SK-N-SH (cell line): ENCODE measurements around the gene BDKRB2. TPM values are rescaled to one million over a fixed set of nuclear protein-coding genes. Genes with fewer than 3 reads are reported as not detected.

Source experiments
- CTCF ChIA-PET: fragments of 300-600, 350-600 bp; formaldehyde crosslinking; extraction: SDS; loops from one replicate; lab custom pipeline; 2021; lab: Yijun Ruan, JAX
- POLR2A ChIA-PET: fragments of 350-600 bp; sonication (Branson Sonifier 250); formaldehyde crosslinking; extraction: SDS; loops from one replicate; lab custom pipeline; 2020; ENCODE audit warnings: antibody characterized with exemption, inconsistent platforms; lab: Yijun Ruan, JAX
- DNase-seq: peaks from one replicate; pipeline ENCODE4 v3.0.0; 2012
- H2AFZ ChIP-seq: fragments of 200-600 bp; sonication (generic); 2 replicates; pipeline ENCODE4 v1.8.1; 2016; ENCODE audit warnings: antibody characterized with exemption, mild to moderate bottlenecking, low read depth
- H3F3A ChIP-seq: fragments of 200-600 bp; sonication (generic); replicated peaks from 2 replicates; pipeline ENCODE3; 2016; ENCODE audit warnings: antibody characterized with exemption, mild to moderate bottlenecking; ENCODE audit not compliant: insufficient read depth
- H3K27ac ChIP-seq, 2 experiments: fragments of 200-500 bp in 1 of 2; fragments of 200-600 bp in 1 of 2; sonication (Bioruptor generic) in 1 of 2; sonication (generic), shearing (Covaris generic) in 1 of 2; 2 replicates each; pipeline versions ENCODE4 v1.5.1 to v1.6.1; 2014 to 2016; ENCODE audit warnings: low read depth in 2 of 2, inconsistent platforms in 1 of 2, low read length in 1 of 2, mild to moderate bottlenecking in 1 of 2, mixed read lengths in 1 of 2
- H3K27me3 ChIP-seq: fragments of 200-600 bp; sonication (generic), shearing (Covaris generic); 2 replicates; pipeline ENCODE4 v1.6.1; 2016; ENCODE audit warnings: mixed run types; ENCODE audit not compliant: insufficient read depth
- H3K36me3 ChIP-seq, 2 experiments: fragments of 200-500 bp in 1 of 2; fragments of 200-600 bp in 1 of 2; sonication (Bioruptor generic) in 1 of 2; sonication (generic) in 1 of 2; replicated peaks in 1 of 2; 2 replicates each; pipeline versions ENCODE3 to v1.5.1; 2014 to 2016; ENCODE audit warnings: low read length in 1 of 2, mild to moderate bottlenecking in 1 of 2; ENCODE audit not compliant: insufficient read depth in 2 of 2, control insufficient read depth in 1 of 2
- H3K4me1 ChIP-seq, 2 experiments: fragments of 200-500 bp in 1 of 2; fragments of 200-600 bp in 1 of 2; sonication (Bioruptor generic) in 1 of 2; sonication (generic), shearing (Covaris generic) in 1 of 2; 2 replicates each; pipeline versions ENCODE4 v1.5.1 to v1.6.1; 2014 to 2016; ENCODE audit warnings: low read depth in 1 of 2, low read length in 1 of 2, mixed run types in 1 of 2; ENCODE audit not compliant: insufficient read depth in 2 of 2, control insufficient read depth in 1 of 2
- H3K4me2 ChIP-seq: fragments of 200-600 bp; sonication (generic), shearing (Covaris generic); 2 replicates; pipeline ENCODE4 v1.6.1; 2017; ENCODE audit warnings: mixed run types
- H3K4me3 ChIP-seq, 2 experiments: fragments of 200-500 bp in 1 of 2; fragments of 200-600 bp in 1 of 2; sonication (Bioruptor generic) in 1 of 2; sonication (generic), shearing (Covaris generic) in 1 of 2; 2 replicates each; pipeline versions ENCODE4 v1.5.1 to v1.8.1; 2014 to 2016; ENCODE audit warnings: low read depth in 2 of 2, inconsistent platforms in 1 of 2, low read length in 1 of 2, mild to moderate bottlenecking in 1 of 2, mixed read lengths in 1 of 2, moderate library complexity in 1 of 2
- H3K79me2 ChIP-seq: fragments of 200-600 bp; sonication (generic); 2 replicates; pipeline ENCODE4 v1.8.1; 2017; ENCODE audit warnings: mild to moderate bottlenecking; ENCODE audit not compliant: insufficient read depth
- H3K9ac ChIP-seq: fragments of 200-600 bp; sonication (generic); 2 replicates; pipeline ENCODE4 v1.6.1; 2017; ENCODE audit warnings: mixed run types
- H3K9me2 ChIP-seq: fragments of 200-600 bp; sonication (generic); 2 replicates; pipeline ENCODE4 v1.6.1; 2017; ENCODE audit warnings: mixed run types
- H3K9me3 ChIP-seq: fragments of 200-600 bp; sonication (generic); 2 replicates; pipeline ENCODE4 v1.6.1; 2017; ENCODE audit warnings: mixed run types, mild to moderate bottlenecking, moderate library complexity
- H4K20me1 ChIP-seq: fragments of 200-600 bp; sonication (generic); 2 replicates; pipeline ENCODE4 v1.6.1; 2017; ENCODE audit warnings: mild to moderate bottlenecking, mixed run types; ENCODE audit not compliant: insufficient read depth
- CHD2 ChIP-seq: fragments of 150-350 bp; IDR thresholded peaks from 2 replicates; pipeline ENCODE4 v1.6.1; 2018; ENCODE audit warnings: low read length; ENCODE audit not compliant: partially characterized antibody
- ELF1 ChIP-seq: IDR thresholded peaks from 2 replicates; pipeline ENCODE4 v1.4.0; 2012
- EP300 ChIP-seq, 2 experiments: IDR thresholded peaks; 2 replicates each; pipeline versions ENCODE4 v1.4.0 to v1.6.1; 2012; ENCODE audit warnings: borderline replicate concordance in 1 of 2, low read depth in 1 of 2, low read length in 1 of 2
- FOSL2 ChIP-seq: IDR thresholded peaks from 2 replicates; pipeline ENCODE4 v1.4.0; 2012; ENCODE audit warnings: low read depth, mild to moderate bottlenecking, moderate library complexity, borderline replicate concordance
- JUND ChIP-seq: IDR thresholded peaks from 2 replicates; pipeline ENCODE4 v1.4.0; 2012
- MXI1 ChIP-seq: IDR thresholded peaks from 2 replicates; pipeline ENCODE4 v1.6.1; 2012; ENCODE audit warnings: mild to moderate bottlenecking, low read depth, low read length, improper control_type of control experiment
- NFIC ChIP-seq: IDR thresholded peaks from 2 replicates; pipeline ENCODE4 v1.4.0; 2012; ENCODE audit warnings: borderline replicate concordance
- POLR2AphosphoS5 ChIP-seq: IDR thresholded peaks from 2 replicates; pipeline ENCODE4 v1.6.1; 2012; ENCODE audit warnings: low read depth, low read length
- RAD21 ChIP-seq: IDR thresholded peaks from 2 replicates; pipeline ENCODE4 v1.6.1; 2012; ENCODE audit warnings: mild to moderate bottlenecking, low read length
- RCOR1 ChIP-seq: fragments of 150-350 bp; IDR thresholded peaks from 2 replicates; pipeline ENCODE4 v1.6.1; 2017; ENCODE audit warnings: antibody characterized with exemption, low read length
- RXRA ChIP-seq: IDR thresholded peaks from 2 replicates; pipeline ENCODE4 v1.4.0; 2012; ENCODE audit warnings: low read depth, mild to moderate bottlenecking, borderline replicate concordance
- SMC3 ChIP-seq: IDR thresholded peaks from 2 replicates; pipeline ENCODE4 v1.6.1; 2012; ENCODE audit warnings: low read depth, low read length, improper control_type of control experiment
- TAF1 ChIP-seq: IDR thresholded peaks from 2 replicates; pipeline ENCODE4 v1.6.1; 2012; ENCODE audit warnings: low read depth, mild to moderate bottlenecking, low read length, moderate library complexity, borderline replicate concordance
- TCF12 ChIP-seq: IDR thresholded peaks from 2 replicates; pipeline ENCODE4 v1.4.0; 2012
- WGBS: methylation state at CpG from one replicate; pipeline ENCODE4 v1.1.6; 2017; ENCODE audit warnings: low lambda C conversion rate; 5-methylcytosine and 5-hydroxymethylcytosine counted together
- polyA plus RNA-seq, 3 experiments: library from polyadenylated mRNA; depleted of rRNA; stranded (reverse); fragments of >200 nt; gene quantifications; 2 replicates each; pipeline ENCODE4 v1.2.3, GENCODE V29; 2012
- TF ChIP-seq, protein P1 (sequence below): IDR thresholded peaks from 2 replicates; pipeline ENCODE4 v1.4.0; 2012; ENCODE audit warnings: low read depth
- TF ChIP-seq, protein P2 (sequence below): IDR thresholded peaks from 2 replicates; pipeline ENCODE4 v1.6.1; 2012; ENCODE audit warnings: mild to moderate bottlenecking, low read depth, low read length, moderate library complexity
- TF ChIP-seq, protein P3 (sequence below): IDR thresholded peaks from 2 replicates; pipeline ENCODE4 v1.4.0; 2012; ENCODE audit warnings: low read depth, borderline replicate concordance
- TF ChIP-seq, protein P4 (sequence below): IDR thresholded peaks from 2 replicates; pipeline ENCODE4 v1.4.0; 2012; ENCODE audit warnings: low read depth, borderline replicate concordance
- TF ChIP-seq, protein P5 (sequence below): IDR thresholded peaks from 2 replicates; pipeline ENCODE4; 2012

BDKRB2 gene
- polyA plus RNA-seq, 1 of the 3 experiments (the other 2 are of a cell fraction), result 4.8 TPM

DNA sequence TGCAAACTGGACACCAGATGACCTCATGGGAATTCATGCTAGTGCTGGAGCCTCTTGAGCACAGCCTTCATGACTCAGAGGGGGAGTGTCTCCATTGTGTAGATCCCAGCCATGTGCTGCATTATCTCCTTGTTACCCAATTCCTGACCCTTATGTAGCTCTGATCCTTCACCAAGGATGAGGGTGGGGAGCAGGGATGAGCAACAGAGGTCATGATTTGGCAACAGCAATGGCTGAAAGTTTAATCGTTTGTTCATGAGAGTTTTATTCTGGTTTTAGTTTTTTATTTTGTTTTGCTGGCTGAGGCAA lies 41.9 kb downstream of the BDKRB2 start:
- peak overlapping the region; percentile 43; the same call in 1 of the 2 replicates for H2AFZ ChIP-seq
- H3K9me2 ChIP-seq, result no peaks in the 10 kb centered on the region
- H3K4me2 ChIP-seq, result peak overlapping the region; percentile 28; the same call in 1 of the 2 replicates
- peaks cover 34% of the 10 kb centered on the region for H3F3A ChIP-seq
- H3K9ac ChIP-seq, result peak overlapping the region; percentile 49; the same call in 1 of the 2 replicates
- ChIA-PET CTCF (interaction anchor here (0.9 kb wide), 1 partner anchor 248 kb away, joined by 3 read pairs; no protein-coding TSS in a partner anchor), POLR2A (no interaction called here)
- H3K27ac ChIP-seq, result peak overlapping the region in 1 of 2 experiments; percentile 95; a peak in 3 of 4 replicates
- no peaks in the 10 kb centered on the region for H3K27me3 ChIP-seq
- WGBS, result 35% methylated on average over 1 of the region's 1 CpG
- peaks cover 5 to 19% of the 10 kb centered on the region in 2 experiments; a peak in 2 of 4 replicates for H3K4me1 ChIP-seq
- no peaks in the 10 kb centered on the region for H3K79me2 ChIP-seq
- H3K36me3 ChIP-seq, result peaks cover 0 to 5% of the 10 kb centered on the region in 2 experiments
- no peak for TF ChIP-seq MXI1
- TF ChIP-seq ELF1, result no peak
- TF ChIP-seq, protein P1, sequence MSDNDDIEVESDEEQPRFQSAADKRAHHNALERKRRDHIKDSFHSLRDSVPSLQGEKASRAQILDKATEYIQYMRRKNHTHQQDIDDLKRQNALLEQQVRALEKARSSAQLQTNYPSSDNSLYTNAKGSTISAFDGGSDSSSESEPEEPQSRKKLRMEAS, result peak; percentile 96
- no peak for TF ChIP-seq CHD2
- TF ChIP-seq, protein P2, sequence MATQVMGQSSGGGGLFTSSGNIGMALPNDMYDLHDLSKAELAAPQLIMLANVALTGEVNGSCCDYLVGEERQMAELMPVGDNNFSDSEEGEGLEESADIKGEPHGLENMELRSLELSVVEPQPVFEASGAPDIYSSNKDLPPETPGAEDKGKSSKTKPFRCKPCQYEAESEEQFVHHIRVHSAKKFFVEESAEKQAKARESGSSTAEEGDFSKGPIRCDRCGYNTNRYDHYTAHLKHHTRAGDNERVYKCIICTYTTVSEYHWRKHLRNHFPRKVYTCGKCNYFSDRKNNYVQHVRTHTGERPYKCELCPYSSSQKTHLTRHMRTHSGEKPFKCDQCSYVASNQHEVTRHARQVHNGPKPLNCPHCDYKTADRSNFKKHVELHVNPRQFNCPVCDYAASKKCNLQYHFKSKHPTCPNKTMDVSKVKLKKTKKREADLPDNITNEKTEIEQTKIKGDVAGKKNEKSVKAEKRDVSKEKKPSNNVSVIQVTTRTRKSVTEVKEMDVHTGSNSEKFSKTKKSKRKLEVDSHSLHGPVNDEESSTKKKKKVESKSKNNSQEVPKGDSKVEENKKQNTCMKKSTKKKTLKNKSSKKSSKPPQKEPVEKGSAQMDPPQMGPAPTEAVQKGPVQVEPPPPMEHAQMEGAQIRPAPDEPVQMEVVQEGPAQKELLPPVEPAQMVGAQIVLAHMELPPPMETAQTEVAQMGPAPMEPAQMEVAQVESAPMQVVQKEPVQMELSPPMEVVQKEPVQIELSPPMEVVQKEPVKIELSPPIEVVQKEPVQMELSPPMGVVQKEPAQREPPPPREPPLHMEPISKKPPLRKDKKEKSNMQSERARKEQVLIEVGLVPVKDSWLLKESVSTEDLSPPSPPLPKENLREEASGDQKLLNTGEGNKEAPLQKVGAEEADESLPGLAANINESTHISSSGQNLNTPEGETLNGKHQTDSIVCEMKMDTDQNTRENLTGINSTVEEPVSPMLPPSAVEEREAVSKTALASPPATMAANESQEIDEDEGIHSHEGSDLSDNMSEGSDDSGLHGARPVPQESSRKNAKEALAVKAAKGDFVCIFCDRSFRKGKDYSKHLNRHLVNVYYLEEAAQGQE, result no peak
- peak; percentile 9; the same call in 1 of the 2 replicates for TF ChIP-seq TAF1
- 0 out of 2 replicates have a peak, but pooled peaks have one; percentile 14 for TF ChIP-seq POLR2AphosphoS5
- TF ChIP-seq, protein P3, sequence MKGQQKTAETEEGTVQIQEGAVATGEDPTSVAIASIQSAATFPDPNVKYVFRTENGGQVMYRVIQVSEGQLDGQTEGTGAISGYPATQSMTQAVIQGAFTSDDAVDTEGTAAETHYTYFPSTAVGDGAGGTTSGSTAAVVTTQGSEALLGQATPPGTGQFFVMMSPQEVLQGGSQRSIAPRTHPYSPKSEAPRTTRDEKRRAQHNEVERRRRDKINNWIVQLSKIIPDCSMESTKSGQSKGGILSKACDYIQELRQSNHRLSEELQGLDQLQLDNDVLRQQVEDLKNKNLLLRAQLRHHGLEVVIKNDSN, result peak; percentile 55; the same call in 1 of the 2 replicates
- TF ChIP-seq RXRA, result peak; percentile 72; the same call in 1 of the 2 replicates
- no peak for TF ChIP-seq RAD21
- TF ChIP-seq RCOR1, result no peak
- no peak for TF ChIP-seq SMC3
- TF ChIP-seq JUND, result peak; percentile 67; the same call in 1 of the 2 replicates
- TF ChIP-seq, protein P4, sequence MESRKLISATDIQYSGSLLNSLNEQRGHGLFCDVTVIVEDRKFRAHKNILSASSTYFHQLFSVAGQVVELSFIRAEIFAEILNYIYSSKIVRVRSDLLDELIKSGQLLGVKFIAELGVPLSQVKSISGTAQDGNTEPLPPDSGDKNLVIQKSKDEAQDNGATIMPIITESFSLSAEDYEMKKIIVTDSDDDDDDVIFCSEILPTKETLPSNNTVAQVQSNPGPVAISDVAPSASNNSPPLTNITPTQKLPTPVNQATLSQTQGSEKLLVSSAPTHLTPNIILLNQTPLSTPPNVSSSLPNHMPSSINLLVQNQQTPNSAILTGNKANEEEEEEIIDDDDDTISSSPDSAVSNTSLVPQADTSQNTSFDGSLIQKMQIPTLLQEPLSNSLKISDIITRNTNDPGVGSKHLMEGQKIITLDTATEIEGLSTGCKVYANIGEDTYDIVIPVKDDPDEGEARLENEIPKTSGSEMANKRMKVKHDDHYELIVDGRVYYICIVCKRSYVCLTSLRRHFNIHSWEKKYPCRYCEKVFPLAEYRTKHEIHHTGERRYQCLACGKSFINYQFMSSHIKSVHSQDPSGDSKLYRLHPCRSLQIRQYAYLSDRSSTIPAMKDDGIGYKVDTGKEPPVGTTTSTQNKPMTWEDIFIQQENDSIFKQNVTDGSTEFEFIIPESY, result 0 out of 2 replicates have a peak, but pooled peaks have one; percentile 47
- TF ChIP-seq EP300 (IDR thresholded peaks at IDR 0.05; ENCODE audit: borderline replicate concordance in 1 of 2, low read depth in 1 of 2, low read length in 1 of 2), result no peak; a peak in 1 of 4 replicates
- no peak for TF ChIP-seq NFIC
- TF ChIP-seq FOSL2, result peak; percentile 79
- peak; percentile 67 for TF ChIP-seq TCF12
- TF ChIP-seq, protein P5, sequence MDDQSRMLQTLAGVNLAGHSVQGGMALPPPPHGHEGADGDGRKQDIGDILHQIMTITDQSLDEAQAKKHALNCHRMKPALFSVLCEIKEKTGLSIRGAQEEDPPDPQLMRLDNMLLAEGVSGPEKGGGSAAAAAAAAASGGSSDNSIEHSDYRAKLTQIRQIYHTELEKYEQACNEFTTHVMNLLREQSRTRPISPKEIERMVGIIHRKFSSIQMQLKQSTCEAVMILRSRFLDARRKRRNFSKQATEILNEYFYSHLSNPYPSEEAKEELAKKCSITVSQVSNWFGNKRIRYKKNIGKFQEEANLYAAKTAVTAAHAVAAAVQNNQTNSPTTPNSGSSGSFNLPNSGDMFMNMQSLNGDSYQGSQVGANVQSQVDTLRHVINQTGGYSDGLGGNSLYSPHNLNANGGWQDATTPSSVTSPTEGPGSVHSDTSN, result no peak
- TF ChIP-seq, all 33 proteins: peak for 9
- Histone ChIP-seq H3K4me3 (no peak overlapping the region), H3K9me3 (no peaks in the 10 kb centered on the region), H4K20me1 (no peaks in the 10 kb centered on the region)
- no peak for DNase-seq
